ENCODE results near the gene COG5.

GRCh38 chr7:107597582-107597916, 33.8 kb upstream of the COG5 start:
- TF ChIP-seq, protein P1, sequence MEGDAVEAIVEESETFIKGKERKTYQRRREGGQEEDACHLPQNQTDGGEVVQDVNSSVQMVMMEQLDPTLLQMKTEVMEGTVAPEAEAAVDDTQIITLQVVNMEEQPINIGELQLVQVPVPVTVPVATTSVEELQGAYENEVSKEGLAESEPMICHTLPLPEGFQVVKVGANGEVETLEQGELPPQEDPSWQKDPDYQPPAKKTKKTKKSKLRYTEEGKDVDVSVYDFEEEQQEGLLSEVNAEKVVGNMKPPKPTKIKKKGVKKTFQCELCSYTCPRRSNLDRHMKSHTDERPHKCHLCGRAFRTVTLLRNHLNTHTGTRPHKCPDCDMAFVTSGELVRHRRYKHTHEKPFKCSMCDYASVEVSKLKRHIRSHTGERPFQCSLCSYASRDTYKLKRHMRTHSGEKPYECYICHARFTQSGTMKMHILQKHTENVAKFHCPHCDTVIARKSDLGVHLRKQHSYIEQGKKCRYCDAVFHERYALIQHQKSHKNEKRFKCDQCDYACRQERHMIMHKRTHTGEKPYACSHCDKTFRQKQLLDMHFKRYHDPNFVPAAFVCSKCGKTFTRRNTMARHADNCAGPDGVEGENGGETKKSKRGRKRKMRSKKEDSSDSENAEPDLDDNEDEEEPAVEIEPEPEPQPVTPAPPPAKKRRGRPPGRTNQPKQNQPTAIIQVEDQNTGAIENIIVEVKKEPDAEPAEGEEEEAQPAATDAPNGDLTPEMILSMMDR (conservative IDR thresholded peaks at IDR 0.05; ENCODE audit: low read depth, low read length): no peak
- no peak for TF ChIP-seq POLR2A (IDR thresholded peaks at IDR 0.05; ENCODE audit: low read depth, low read length)
- TF ChIP-seq RFX5 (IDR thresholded peaks at IDR 0.05; ENCODE audit: low read depth, low read length): no peak
- TF ChIP-seq MXI1 (IDR thresholded peaks at IDR 0.05; ENCODE audit: borderline replicate concordance, low read depth, low read length): no peak
- TF ChIP-seq, protein P2, sequence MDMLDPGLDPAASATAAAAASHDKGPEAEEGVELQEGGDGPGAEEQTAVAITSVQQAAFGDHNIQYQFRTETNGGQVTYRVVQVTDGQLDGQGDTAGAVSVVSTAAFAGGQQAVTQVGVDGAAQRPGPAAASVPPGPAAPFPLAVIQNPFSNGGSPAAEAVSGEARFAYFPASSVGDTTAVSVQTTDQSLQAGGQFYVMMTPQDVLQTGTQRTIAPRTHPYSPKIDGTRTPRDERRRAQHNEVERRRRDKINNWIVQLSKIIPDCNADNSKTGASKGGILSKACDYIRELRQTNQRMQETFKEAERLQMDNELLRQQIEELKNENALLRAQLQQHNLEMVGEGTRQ (IDR thresholded peaks at IDR 0.05; ENCODE audit: low read depth, low read length): no peak
- TF ChIP-seq SMC3 (IDR thresholded peaks at IDR 0.05; ENCODE audit: low read depth, low read length): no peak
- TF ChIP-seq CEBPB (IDR thresholded peaks at IDR 0.05; ENCODE audit: low read depth, low read length): no peak
- TF ChIP-seq RAD21 (IDR thresholded peaks at IDR 0.05; ENCODE audit: low read length): no peak
- TF ChIP-seq MAZ (IDR thresholded peaks at IDR 0.05; ENCODE audit: borderline replicate concordance, low read depth, low read length): no peak
- TF ChIP-seq MAFK (IDR thresholded peaks at IDR 0.05; ENCODE audit: low read depth, low read length): no peak
- TF ChIP-seq FOS (IDR thresholded peaks at IDR 0.05; ENCODE audit: low read depth, low read length): no peak
- TF ChIP-seq BHLHE40 (IDR thresholded peaks at IDR 0.05; ENCODE audit: low read depth, low read length): no peak
- TF ChIP-seq CHD1 (IDR thresholded peaks at IDR 0.05; ENCODE audit: low read depth, low read length): no peak
- no peak for TF ChIP-seq NFE2L2 (IDR thresholded peaks at IDR 0.05; ENCODE audit: low read depth, low read length)

Data from IMR-90 (cell line).